GM12878 (cell line): ENCODE results near the gene KHK. TPM values are rescaled to one million over a fixed set of nuclear protein-coding genes. Genes with fewer than 3 reads are reported as not detected.
A peak's percentile ranks its signal among the peaks of the same experiment; 100 is the strongest.

Experiments
- ATAC-seq: fragments of 200-7000 bp; cut with Tn5 transposase; 3 replicates; pipeline ENCODE4 v1.9.1; 2020; ENCODE audit warnings: mild to moderate bottlenecking, moderate library complexity
- BruUV-seq: library from RNA; stranded (reverse); fragments of 400-500 nt; replicated peaks from 2 replicates; lab custom pipeline; 2021; lab: Mats Ljungman, UMichigan
- CTCF ChIA-PET: fragments of 300-600 bp; sonication (Branson Sonifier 250); formaldehyde crosslinking; extraction: SDS; loops from one replicate; lab custom pipeline; 2021; ENCODE audit warnings: inconsistent platforms; lab: Yijun Ruan, JAX
- POLR2A ChIA-PET: fragments of 350-600 bp; formaldehyde crosslinking; extraction: SDS; loops from one replicate; lab custom pipeline; 2021; ENCODE audit warnings: inconsistent platforms; lab: Charles Lee
- RAD21 ChIA-PET: fragments of 300-600 bp; sonication (Branson Sonifier 250); formaldehyde crosslinking; loops from one replicate; lab custom pipeline; 2023; ENCODE audit warnings: antibody characterized with exemption; ENCODE audit not compliant: unreplicated experiment; lab: Charles Lee
- SMC1A ChIA-PET: fragments of 300-600 bp; sonication (Branson Sonifier 250); formaldehyde crosslinking; loops from one replicate; lab custom pipeline; 2023; ENCODE audit not compliant: unreplicated experiment, uncharacterized antibody; lab: Charles Lee
- DNase-seq: peaks from one replicate; pipeline ENCODE4 v3.0.0-alpha.2; 2011; ENCODE audit warnings: low read depth, low spot score
- FAIRE-seq: peaks from 3 replicates; lab custom pipeline; 2011; peaks lifted over from hg19 to GRCh38; lab: Jason Lieb, UNC
- H2AFZ ChIP-seq: 2 replicates; pipeline ENCODE4 v1.6.0; 2011; ENCODE audit warnings: low read depth, low read length, control low read depth; ENCODE audit not compliant: control insufficient read depth
- H3K27ac ChIP-seq: 2 replicates; pipeline ENCODE4 v1.5.1; 2011; ENCODE audit warnings: control low read depth; ENCODE audit not compliant: control insufficient read depth, insufficient read depth
- H3K27me3 ChIP-seq, 2 experiments: replicated peaks in 1 of 2; 2 replicates each; pipeline versions ENCODE4 v1.6.0 to v1.6.1; 2011; ENCODE audit warnings: low read length in 1 of 2; ENCODE audit not compliant: control insufficient read depth in 2 of 2, insufficient read depth in 2 of 2
- H3K36me3 ChIP-seq, 2 experiments: 2 replicates each; pipeline ENCODE4 v1.5.1; 2011; ENCODE audit warnings: low read length in 1 of 2; ENCODE audit not compliant: control insufficient read depth in 2 of 2, insufficient read depth in 2 of 2
- H3K4me1 ChIP-seq: 2 replicates; pipeline ENCODE4 v1.6.1; 2011; ENCODE audit warnings: mild to moderate bottlenecking, low read length, moderate library complexity, mixed read lengths; ENCODE audit not compliant: control insufficient read depth, insufficient read depth
- H3K4me2 ChIP-seq: 2 replicates; pipeline ENCODE4 v1.6.0; 2011; ENCODE audit warnings: control low read depth; ENCODE audit not compliant: control insufficient read depth, insufficient read depth
- H3K4me3 ChIP-seq: fragments of 200-600 bp; sonication (generic); 2 replicates; pipeline ENCODE4 v1.5.1; 2016
- H3K79me2 ChIP-seq: 2 replicates; pipeline ENCODE4 v1.6.0; 2011; ENCODE audit warnings: low read length; ENCODE audit not compliant: control insufficient read depth, insufficient read depth
- H3K9ac ChIP-seq: 2 replicates; pipeline ENCODE4 v1.8.0; 2011; ENCODE audit warnings: low read length, control low read depth, mixed read lengths; ENCODE audit not compliant: control insufficient read depth, insufficient read depth
- H3K9me3 ChIP-seq: replicated peaks from 3 replicates; pipeline ENCODE4 v1.5.1; 2011; ENCODE audit warnings: mild to moderate bottlenecking, low read length; ENCODE audit not compliant: control insufficient read depth, insufficient read depth
- H4K20me1 ChIP-seq: 2 replicates; pipeline ENCODE4 v1.6.0; 2011; ENCODE audit not compliant: control insufficient read depth, insufficient read depth
- MYC ChIP-seq: IDR thresholded peaks from 2 replicates; pipeline ENCODE4 v1.6.1; 2011; ENCODE audit warnings: mild to moderate bottlenecking, low read length, moderate library complexity, inconsistent platforms; ENCODE audit not compliant: insufficient read depth, insufficient replicate concordance, insufficient read length, severe bottlenecking
- POLR2A ChIP-seq: IDR thresholded peaks from 2 replicates; pipeline ENCODE4 v1.6.1; 2011; ENCODE audit warnings: low read depth, mild to moderate bottlenecking, low read length
- RFX5 ChIP-seq: IDR thresholded peaks from 2 replicates; pipeline ENCODE4 v1.6.1; 2011; ENCODE audit warnings: low read depth, low read length, improper control_type of control experiment
- WRNIP1 ChIP-seq: IDR thresholded peaks from 2 replicates; pipeline ENCODE4 v1.6.1; 2011; ENCODE audit warnings: low read depth, low read length, improper control_type of control experiment, borderline replicate concordance
- WGBS: methylation state at CpG from one replicate; pipeline ENCODE4 v1.1.6; 2016; ENCODE audit warnings: low lambda C conversion rate; ENCODE audit not compliant: insufficient replicate concordance, insufficient coverage; ENCODE audit errors: missing lambda C conversion rate; 5-methylcytosine and 5-hydroxymethylcytosine counted together
- in situ Hi-C: fragments of 300-500 bp; cut with MboI; formaldehyde crosslinking; loops from 9 replicates; pipeline ENCODE4 v1.14.3; 2018; ENCODE audit warnings: mixed read lengths
- intact Hi-C: fragments of 100-400 bp; cut with micrococcal nuclease; formaldehyde crosslinking; loops from one replicate; pipeline ENCODE4 v1.14.2; 2022; ENCODE audit not compliant: unreplicated experiment
- polyA plus RNA-seq, 11 experiments: library from polyadenylated mRNA; depleted of rRNA in 4 of 11; unstranded in 6 of 11; stranded (reverse) in 5 of 11; fragments of >200 nt; fragmentation: Nextera tagmentation in 4 of 11; fragmentation: Illumina TruSeq in 1 of 11; extraction: Ambion mirVana in 4 of 11; extraction: Trizol in 1 of 11; gene quantifications; 1 replicate in 1 of 11; 2 replicates in 10 of 11; pipeline versions ENCODE4 v1.2.1 to v1.2.3, GENCODE V29; 2011 to 2016; ENCODE audit warnings: inconsistent platforms in 2 of 11, missing spikeins in 2 of 11, low read depth in 1 of 11
- total RNA-seq, 4 experiments: library from RNA; depleted of rRNA in 3 of 4; stranded (reverse); fragments of >200 nt in 3 of 4; fragmentation: Illumina TruSeq in 1 of 4; extraction: Trizol in 1 of 4; gene quantifications; 2 replicates each; pipeline versions ENCODE4 v1.2.1 to v1.2.3, GENCODE V29; 2013 to 2021
- TF ChIP-seq, protein P1 (sequence below): IDR thresholded peaks from 2 replicates; pipeline ENCODE4 v1.6.1; 2012; ENCODE audit warnings: improper control_type of control experiment, low read depth, low read length; ENCODE audit not compliant: insufficient replicate concordance
- TF ChIP-seq, protein P2 (sequence below): fragments of 450-650 bp; IDR thresholded peaks from 2 replicates; pipeline ENCODE4 v1.6.1; 2017; ENCODE audit warnings: mild to moderate bottlenecking, low read depth, inconsistent platforms; ENCODE audit not compliant: poor library complexity, severe bottlenecking

KHK gene
- total and polyA plus RNA-seq, 10 of the 15 experiments (the other 5 are each of a cell fraction or from before 2014, with no cell fraction given), result 0.31 to 11.8 (median 3.9) TPM

DNA sequence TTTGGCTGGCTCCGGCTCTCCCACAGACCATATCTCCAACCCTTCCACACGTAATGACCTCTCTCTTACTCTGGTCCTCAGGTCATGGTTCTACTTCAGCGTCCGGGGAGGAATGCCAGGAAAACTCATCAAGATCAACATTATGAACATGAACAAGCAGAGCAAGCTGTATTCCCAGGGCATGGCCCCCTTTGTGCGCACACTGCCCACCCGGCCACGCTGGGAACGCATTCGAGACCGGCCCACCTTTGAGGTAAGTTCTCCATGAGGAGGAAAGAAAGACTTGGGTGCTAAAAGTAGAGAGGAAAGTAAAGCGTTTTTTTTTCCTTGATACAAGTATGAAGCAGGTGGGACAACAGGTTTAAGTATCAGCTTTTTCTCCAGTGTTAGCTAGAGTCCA lies 33.3 kb upstream of the KHK start:
- H3K27ac ChIP-seq, result no peak overlapping the region
- H3K4me1 ChIP-seq, result peaks cover 9% of the 10 kb centered on the region
- CTCF ChIA-PET, result interaction anchor here (2.9 kb wide), 1 partner anchor 11 kb away, joined by 7 read pairs; no protein-coding TSS in a partner anchor
- H3K79me2 ChIP-seq, result 0 out of 2 replicates have a peak, but pooled peaks cover 1% of the 10 kb centered on the region
- H3K4me2 ChIP-seq, result no peak overlapping the region
- H2AFZ ChIP-seq, result no peak overlapping the region
- H3K4me3 ChIP-seq, result no peak overlapping the region
- DNase-seq, result no peak
- POLR2A ChIA-PET, result interaction anchor here (0.5 to 8.9 kb wide), 3 partner anchors 16 to 296 kb away, joined by 5 to 139 read pairs (median 6); partner anchors contain the start of gene OST4
- FAIRE-seq, result no peak
- TSS peak; percentile 51 for BruUV-seq
- SMC1A ChIA-PET, result interaction anchor here (1.0 to 1.8 kb wide), 2 partner anchors 9 to 29 kb away, joined by 3 to 5 read pairs; no protein-coding TSS in a partner anchor
- H3K9me3 ChIP-seq, result no peaks in the 10 kb centered on the region
- RAD21 ChIA-PET, result interaction anchor here (3.4 kb wide), 1 partner anchor 19 kb away, joined by 31 read pairs; the partner anchor contains the start of gene OST4
- H4K20me1 ChIP-seq, result no peaks in the 10 kb centered on the region
- no peak for ATAC-seq
- no peak overlapping the region for H3K9ac ChIP-seq
- WGBS, result 67% methylated on average over 11 of the region's 11 CpGs
- in situ Hi-C loops (no loop called here), intact Hi-C loops (loop anchor here (5.0 kb wide), 1 partner anchor 266 kb away; the partner anchor contains the start of gene CENPA)
- H3K36me3 ChIP-seq, result peaks cover 3 to 23% of the 10 kb centered on the region in 2 experiments
- no peaks in the 10 kb centered on the region for H3K27me3 ChIP-seq
- no peak for TF ChIP-seq MYC
- 0 out of 2 replicates have a peak, but pooled peaks have one; percentile 9 for TF ChIP-seq POLR2A

DNA sequence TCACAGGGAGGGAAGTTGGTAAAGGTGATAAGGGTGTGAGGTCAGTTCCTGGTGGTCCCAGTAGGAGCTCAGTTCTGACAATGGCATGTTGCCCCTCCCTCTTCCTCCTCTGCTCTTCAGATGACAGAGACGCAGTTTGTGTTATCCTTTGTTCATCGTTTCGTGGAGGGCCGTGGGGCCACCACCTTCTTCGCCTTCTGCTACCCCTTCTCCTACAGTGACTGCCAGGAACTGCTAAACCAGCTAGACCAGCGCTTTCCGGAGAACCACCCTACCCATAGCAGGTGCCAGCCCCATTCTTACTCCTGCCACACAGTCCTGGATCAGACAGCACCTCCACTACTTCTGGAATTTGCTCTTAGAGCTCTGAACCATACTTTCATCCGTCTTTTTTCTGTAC lies 32.8 kb upstream of the KHK start:
- POLR2A ChIA-PET, result interaction anchor here (0.5 to 8.9 kb wide), 4 partner anchors 16 to 295 kb away, joined by 3 to 139 read pairs (median 6); partner anchors contain the start of gene OST4
- H2AFZ ChIP-seq, result no peak overlapping the region
- 98% methylated on average over 7 of the region's 8 CpGs for WGBS
- intact Hi-C loops, result loop anchor here (5.0 kb wide), 1 partner anchor 266 kb away; the partner anchor contains the start of gene CENPA
- FAIRE-seq (no peak), ATAC-seq (no peak), DNase-seq (no peak)
- in situ Hi-C loops, result no loop called here
- SMC1A ChIA-PET, result interaction anchor here (1.5 to 1.8 kb wide), 2 partner anchors 11 to 28 kb away, joined by 3 to 5 read pairs; no protein-coding TSS in a partner anchor
- CTCF ChIA-PET, result interaction anchor here (2.9 kb wide), 1 partner anchor 11 kb away, joined by 7 read pairs; no protein-coding TSS in a partner anchor
- no peaks in the 10 kb centered on the region for H4K20me1 ChIP-seq
- RAD21 ChIA-PET, result no interaction called here
- no peak overlapping the region for H3K4me3 ChIP-seq
- H3K9me3 ChIP-seq, result no peaks in the 10 kb centered on the region
- peaks cover 9% of the 10 kb centered on the region for H3K4me1 ChIP-seq
- no TSS peak for BruUV-seq
- peaks cover 3 to 27% of the 10 kb centered on the region in 2 experiments for H3K36me3 ChIP-seq
- H3K27me3 ChIP-seq, result no peaks in the 10 kb centered on the region
- H3K4me2 ChIP-seq, result no peak overlapping the region
- no peak overlapping the region for H3K9ac ChIP-seq
- H3K27ac ChIP-seq, result no peak overlapping the region
- H3K79me2 ChIP-seq, result 0 out of 2 replicates have a peak, but pooled peaks cover 1% of the 10 kb centered on the region
- TF ChIP-seq, protein P1, sequence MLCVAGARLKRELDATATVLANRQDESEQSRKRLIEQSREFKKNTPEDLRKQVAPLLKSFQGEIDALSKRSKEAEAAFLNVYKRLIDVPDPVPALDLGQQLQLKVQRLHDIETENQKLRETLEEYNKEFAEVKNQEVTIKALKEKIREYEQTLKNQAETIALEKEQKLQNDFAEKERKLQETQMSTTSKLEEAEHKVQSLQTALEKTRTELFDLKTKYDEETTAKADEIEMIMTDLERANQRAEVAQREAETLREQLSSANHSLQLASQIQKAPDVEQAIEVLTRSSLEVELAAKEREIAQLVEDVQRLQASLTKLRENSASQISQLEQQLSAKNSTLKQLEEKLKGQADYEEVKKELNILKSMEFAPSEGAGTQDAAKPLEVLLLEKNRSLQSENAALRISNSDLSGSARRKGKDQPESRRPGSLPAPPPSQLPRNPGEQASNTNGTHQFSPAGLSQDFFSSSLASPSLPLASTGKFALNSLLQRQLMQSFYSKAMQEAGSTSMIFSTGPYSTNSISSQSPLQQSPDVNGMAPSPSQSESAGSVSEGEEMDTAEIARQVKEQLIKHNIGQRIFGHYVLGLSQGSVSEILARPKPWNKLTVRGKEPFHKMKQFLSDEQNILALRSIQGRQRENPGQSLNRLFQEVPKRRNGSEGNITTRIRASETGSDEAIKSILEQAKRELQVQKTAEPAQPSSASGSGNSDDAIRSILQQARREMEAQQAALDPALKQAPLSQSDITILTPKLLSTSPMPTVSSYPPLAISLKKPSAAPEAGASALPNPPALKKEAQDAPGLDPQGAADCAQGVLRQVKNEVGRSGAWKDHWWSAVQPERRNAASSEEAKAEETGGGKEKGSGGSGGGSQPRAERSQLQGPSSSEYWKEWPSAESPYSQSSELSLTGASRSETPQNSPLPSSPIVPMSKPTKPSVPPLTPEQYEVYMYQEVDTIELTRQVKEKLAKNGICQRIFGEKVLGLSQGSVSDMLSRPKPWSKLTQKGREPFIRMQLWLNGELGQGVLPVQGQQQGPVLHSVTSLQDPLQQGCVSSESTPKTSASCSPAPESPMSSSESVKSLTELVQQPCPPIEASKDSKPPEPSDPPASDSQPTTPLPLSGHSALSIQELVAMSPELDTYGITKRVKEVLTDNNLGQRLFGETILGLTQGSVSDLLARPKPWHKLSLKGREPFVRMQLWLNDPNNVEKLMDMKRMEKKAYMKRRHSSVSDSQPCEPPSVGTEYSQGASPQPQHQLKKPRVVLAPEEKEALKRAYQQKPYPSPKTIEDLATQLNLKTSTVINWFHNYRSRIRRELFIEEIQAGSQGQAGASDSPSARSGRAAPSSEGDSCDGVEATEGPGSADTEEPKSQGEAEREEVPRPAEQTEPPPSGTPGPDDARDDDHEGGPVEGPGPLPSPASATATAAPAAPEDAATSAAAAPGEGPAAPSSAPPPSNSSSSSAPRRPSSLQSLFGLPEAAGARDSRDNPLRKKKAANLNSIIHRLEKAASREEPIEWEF, result no peak
- TF ChIP-seq RFX5 (no peak), WRNIP1 (no peak)
- TF ChIP-seq, protein P2, sequence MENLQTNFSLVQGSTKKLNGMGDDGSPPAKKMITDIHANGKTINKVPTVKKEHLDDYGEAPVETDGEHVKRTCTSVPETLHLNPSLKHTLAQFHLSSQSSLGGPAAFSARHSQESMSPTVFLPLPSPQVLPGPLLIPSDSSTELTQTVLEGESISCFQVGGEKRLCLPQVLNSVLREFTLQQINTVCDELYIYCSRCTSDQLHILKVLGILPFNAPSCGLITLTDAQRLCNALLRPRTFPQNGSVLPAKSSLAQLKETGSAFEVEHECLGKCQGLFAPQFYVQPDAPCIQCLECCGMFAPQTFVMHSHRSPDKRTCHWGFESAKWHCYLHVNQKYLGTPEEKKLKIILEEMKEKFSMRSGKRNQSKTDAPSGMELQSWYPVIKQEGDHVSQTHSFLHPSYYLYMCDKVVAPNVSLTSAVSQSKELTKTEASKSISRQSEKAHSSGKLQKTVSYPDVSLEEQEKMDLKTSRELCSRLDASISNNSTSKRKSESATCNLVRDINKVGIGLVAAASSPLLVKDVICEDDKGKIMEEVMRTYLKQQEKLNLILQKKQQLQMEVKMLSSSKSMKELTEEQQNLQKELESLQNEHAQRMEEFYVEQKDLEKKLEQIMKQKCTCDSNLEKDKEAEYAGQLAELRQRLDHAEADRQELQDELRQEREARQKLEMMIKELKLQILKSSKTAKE, result no peak
